ENCODE results near the gene ACCS. TPM values are rescaled to one million over a fixed set of nuclear protein-coding genes. Genes with fewer than 3 reads are reported as not detected.

The ACCS gene
- total RNA-seq, 1 donor from 2014 or later, result 21.3 TPM

GRCh38 chr11:44028816-44029506 is 37.1 kb upstream of the ACCS start:
- Histone ChIP-seq H3K36me3 (ENCODE audit: insufficient read depth, low read length) (no peaks in the 10 kb centered on the region), H3K27ac (ENCODE audit: low read depth, low read length) (no peak overlapping the region), H3K4me1 (ENCODE audit: insufficient read depth, low read length) (peaks cover 17% of the 10 kb centered on the region), H3K4me2 (ENCODE audit: low read length) (no peak overlapping the region), H3K4me3 (ENCODE audit: insufficient read depth, low read depth, low read length) (no peak overlapping the region), H3K9ac (ENCODE audit: low read length) (no peak overlapping the region), H3K9me3 (ENCODE audit: insufficient read depth, low read depth, low read length) (no peaks in the 10 kb centered on the region), H3K79me2 (ENCODE audit: insufficient read depth, low read length) (no peaks in the 10 kb centered on the region), H2AFZ (ENCODE audit: low read depth, low read length) (no peak overlapping the region), H3K27me3 (ENCODE audit: insufficient read depth, low read length) (no peaks in the 10 kb centered on the region), H4K20me1 (ENCODE audit: insufficient read depth, low read length) (no peaks in the 10 kb centered on the region)
- H3K9me3 Mint-ChIP-seq (ENCODE audit: unreplicated experiment), result peaks cover 8% of the 10 kb centered on the region
- H3K4me3 Mint-ChIP-seq (ENCODE audit: unreplicated experiment), result no peak overlapping the region
- H3K27me3 Mint-ChIP-seq (ENCODE audit: low read depth, unreplicated experiment), result peaks cover 5% of the 10 kb centered on the region
- H3K4me1 Mint-ChIP-seq (ENCODE audit: low read depth, unreplicated experiment), result peaks cover 28% of the 10 kb centered on the region
- DNase-seq (ENCODE audit: low read depth) (no peak), FAIRE-seq (no peak)
- no peak for TF ChIP-seq CTCF (IDR thresholded peaks at IDR 0.05; ENCODE audit: insufficient read depth, low read depth, low read length)
- no peak for TF ChIP-seq EZH2 (IDR thresholded peaks at IDR 0.05; ENCODE audit: insufficient read depth, low read length)
- no peak overlapping the region for H3K27ac Mint-ChIP-seq (ENCODE audit: unreplicated experiment)
- H3K36me3 Mint-ChIP-seq (ENCODE audit: low read depth, unreplicated experiment), result no peaks in the 10 kb centered on the region

GRCh38 chr11:44029507-44029845 is 36.6 kb upstream of the ACCS start:
- no peak overlapping the region for H3K4me3 ChIP-seq (ENCODE audit: insufficient read depth, low read depth, low read length)
- H3K27ac ChIP-seq (ENCODE audit: low read depth, low read length), result no peak overlapping the region
- no peaks in the 10 kb centered on the region for H3K9me3 ChIP-seq (ENCODE audit: insufficient read depth, low read depth, low read length)
- H3K36me3 Mint-ChIP-seq (ENCODE audit: low read depth, unreplicated experiment), result no peaks in the 10 kb centered on the region
- H3K27me3 Mint-ChIP-seq (ENCODE audit: low read depth, unreplicated experiment), result peaks cover 5% of the 10 kb centered on the region
- no peak overlapping the region for H3K9ac ChIP-seq (ENCODE audit: low read length)
- H4K20me1 ChIP-seq (ENCODE audit: insufficient read depth, low read length), result no peaks in the 10 kb centered on the region
- no peak overlapping the region for H3K4me2 ChIP-seq (ENCODE audit: low read length)
- H3K4me1 ChIP-seq (ENCODE audit: insufficient read depth, low read length), result peaks cover 17% of the 10 kb centered on the region
- DNase-seq (ENCODE audit: low read depth) (no peak), FAIRE-seq (no peak)
- no peaks in the 10 kb centered on the region for H3K79me2 ChIP-seq (ENCODE audit: insufficient read depth, low read length)
- H3K27me3 ChIP-seq (ENCODE audit: insufficient read depth, low read length), result no peaks in the 10 kb centered on the region
- H3K36me3 ChIP-seq (ENCODE audit: insufficient read depth, low read length), result no peaks in the 10 kb centered on the region
- no peak overlapping the region for H2AFZ ChIP-seq (ENCODE audit: low read depth, low read length)
- no peak overlapping the region for H3K4me3 Mint-ChIP-seq (ENCODE audit: unreplicated experiment)
- no peak overlapping the region for H3K27ac Mint-ChIP-seq (ENCODE audit: unreplicated experiment)
- TF ChIP-seq CTCF (IDR thresholded peaks at IDR 0.05; ENCODE audit: insufficient read depth, low read depth, low read length), result no peak
- TF ChIP-seq EZH2 (IDR thresholded peaks at IDR 0.05; ENCODE audit: insufficient read depth, low read length), result no peak
- peaks cover 7% of the 10 kb centered on the region for H3K9me3 Mint-ChIP-seq (ENCODE audit: unreplicated experiment)
- H3K4me1 Mint-ChIP-seq (ENCODE audit: low read depth, unreplicated experiment), result peaks cover 28% of the 10 kb centered on the region
